HEK293T (cell line): Measurements from ENCODE around the gene THTPA.

Source experiments
- CTCF ChIA-PET: fragments of 350-600 bp; formaldehyde crosslinking; extraction: SDS; loops from one replicate; lab custom pipeline; 2021; ENCODE audit warnings: antibody characterized with exemption, inconsistent platforms; lab: Yijun Ruan, JAX
- POLR2A ChIA-PET: fragments of 350-600 bp; formaldehyde crosslinking; extraction: SDS; loops from one replicate; lab custom pipeline; 2020; ENCODE audit warnings: antibody characterized with exemption, inconsistent platforms; lab: Yijun Ruan, JAX
- DNase-seq: peaks from one replicate; pipeline ENCODE4 v3.0.0; 2012; ENCODE audit warnings: mixed read lengths; ENCODE audit errors: extremely low spot score
- ARNT ChIP-seq: fragments of 450-650 bp; IDR thresholded peaks from 2 replicates; pipeline ENCODE4 v1.6.1; 2017; ENCODE audit warnings: mild to moderate bottlenecking
- BHLHE40 ChIP-seq: fragments of 450-650 bp; IDR thresholded peaks from 2 replicates; pipeline ENCODE4 v1.6.1; 2016; ENCODE audit warnings: mild to moderate bottlenecking, moderate library complexity, borderline replicate concordance
- CTBP1 ChIP-seq: fragments of 450-650 bp; IDR thresholded peaks from 2 replicates; pipeline ENCODE4 v1.6.1; 2016; ENCODE audit warnings: borderline replicate concordance
- ELF4 ChIP-seq: fragments of 450-650 bp; IDR thresholded peaks from 2 replicates; pipeline ENCODE4 v1.6.1; 2017; ENCODE audit warnings: antibody characterized with exemption
- FOXA1 ChIP-seq: fragments of 450-650 bp; IDR thresholded peaks from 2 replicates; pipeline ENCODE4 v1.6.1; 2016; ENCODE audit warnings: mild to moderate bottlenecking
- FOXK2 ChIP-seq: fragments of 450-650 bp; IDR thresholded peaks from 2 replicates; pipeline ENCODE4 v1.6.1; 2016; ENCODE audit warnings: mild to moderate bottlenecking
- FOXM1 ChIP-seq: fragments of 450-650 bp; IDR thresholded peaks from 2 replicates; pipeline ENCODE4 v1.6.1; 2017; ENCODE audit warnings: mild to moderate bottlenecking, borderline replicate concordance
- HDGF ChIP-seq: fragments of 450-650 bp; IDR thresholded peaks from 2 replicates; pipeline ENCODE4 v1.6.1; 2017; ENCODE audit warnings: antibody characterized with exemption, borderline replicate concordance
- L3MBTL2 ChIP-seq: fragments of 450-650 bp; conservative IDR thresholded peaks from 2 replicates; pipeline ENCODE4 v1.6.1; 2016; ENCODE audit warnings: mild to moderate bottlenecking
- LEF1 ChIP-seq: fragments of 450-650 bp; IDR thresholded peaks from 2 replicates; pipeline ENCODE4 v1.6.1; 2017; ENCODE audit warnings: mild to moderate bottlenecking, borderline replicate concordance
- NFRKB ChIP-seq: fragments of 450-650 bp; IDR thresholded peaks from 2 replicates; pipeline ENCODE4 v1.6.1; 2016; ENCODE audit warnings: mild to moderate bottlenecking, moderate library complexity
- SP1 ChIP-seq: fragments of 450-650 bp; IDR thresholded peaks from 2 replicates; pipeline ENCODE4 v1.6.1; 2017
- SUZ12 ChIP-seq: fragments of 450-650 bp; IDR thresholded peaks from 2 replicates; pipeline ENCODE4 v1.6.1; 2016; ENCODE audit warnings: mild to moderate bottlenecking
- TARDBP ChIP-seq: fragments of 450-650 bp; IDR thresholded peaks from 2 replicates; pipeline ENCODE4 v1.6.1; 2016
- ZNF384 ChIP-seq: fragments of 450-650 bp; IDR thresholded peaks from 2 replicates; pipeline ENCODE4 v1.6.1; 2016
- TF ChIP-seq, protein P1 (sequence below): fragments of 450-650 bp; IDR thresholded peaks from 2 replicates; pipeline ENCODE4 v1.6.1; 2016

Gene THTPA

DNA sequence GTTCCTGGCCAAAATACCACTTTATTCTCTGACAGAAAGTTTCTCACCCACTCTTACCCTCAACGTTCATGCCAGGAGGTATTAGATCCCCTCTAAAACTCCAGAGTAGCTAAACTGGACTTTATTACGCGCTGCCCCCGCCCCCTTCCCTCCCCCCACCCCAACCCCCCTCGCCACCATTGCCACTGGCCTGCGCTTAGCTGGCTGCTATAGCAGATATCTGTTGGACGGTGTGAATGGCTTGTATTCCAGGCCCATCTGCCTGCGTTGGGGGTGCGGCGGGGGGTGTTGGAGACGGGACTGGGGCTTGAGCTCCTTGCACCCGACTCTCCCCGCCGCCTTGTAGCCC lies 564 bp upstream of the THTPA start:
- no peak for DNase-seq
- ChIA-PET CTCF (interaction anchor here (0.7 to 1.5 kb wide), 4 partner anchors 18 to 77 kb away, joined by 3 to 4 read pairs (median 3); no protein-coding TSS in a partner anchor), POLR2A (interaction anchor here (0.5 to 2.3 kb wide), 12 partner anchors 11 to 378 kb away, joined by 3 to 10 read pairs (median 4); partner anchors contain the start of genes AP1G2 and PABPN1)
- TF ChIP-seq CTBP1 (no peak), SUZ12 (no peak), FOXK2 (no peak), FOXM1 (no peak), HDGF (no peak), BHLHE40 (no peak), L3MBTL2 (no peak), LEF1 (no peak), ZNF384 (no peak), NFRKB (no peak), FOXA1 (no peak), TARDBP (no peak)

DNA sequence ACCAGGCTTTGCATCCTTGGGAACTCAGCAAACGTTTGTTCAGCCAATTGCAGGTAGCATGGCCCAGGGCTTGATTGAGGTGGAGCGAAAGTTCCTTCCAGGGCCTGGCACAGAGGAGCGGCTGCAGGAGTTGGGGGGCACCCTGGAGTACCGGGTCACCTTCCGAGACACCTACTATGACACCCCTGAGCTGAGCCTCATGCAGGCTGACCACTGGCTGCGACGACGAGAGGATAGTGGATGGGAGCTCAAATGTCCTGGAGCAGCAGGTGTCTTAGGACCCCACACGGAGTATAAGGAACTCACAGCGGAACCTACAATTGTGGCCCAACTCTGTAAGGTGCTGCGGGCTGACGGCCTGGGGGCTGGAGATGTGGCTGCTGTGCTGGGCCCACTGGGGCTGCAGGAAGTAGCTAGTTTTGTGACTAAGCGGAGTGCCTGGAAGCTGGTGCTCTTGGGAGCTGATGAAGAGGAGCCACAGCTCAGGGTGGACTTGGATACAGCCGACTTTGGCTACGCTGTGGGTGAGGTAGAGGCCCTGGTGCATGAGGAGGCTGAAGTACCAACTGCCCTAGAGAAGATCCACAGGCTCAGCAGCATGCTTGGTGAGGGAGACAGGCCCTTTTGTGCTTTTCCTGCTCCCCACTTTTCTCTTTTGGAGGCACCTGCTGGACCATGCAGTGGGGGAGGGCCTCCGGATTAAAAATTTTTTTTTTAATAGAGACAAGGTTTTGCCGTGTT lies 799 bp downstream of the THTPA start:
- TF ChIP-seq LEF1 (no peak), SP1 (no peak), TARDBP (no peak), ZNF384 (no peak), FOXM1 (no peak), FOXK2 (no peak), ELF4 (no peak), SUZ12 (no peak), NFRKB (no peak), L3MBTL2 (no peak), CTBP1 (no peak), ARNT (no peak), HDGF (no peak), FOXA1 (no peak)
- no peak for DNase-seq
- CTCF ChIA-PET: interaction anchor here (0.8 to 2.4 kb wide), 2 partner anchors 73 to 78 kb away, joined by 4 to 11 read pairs; no protein-coding TSS in a partner anchor
- POLR2A ChIA-PET: interaction anchor here (0.8 to 2.3 kb wide), 6 partner anchors 9 to 80 kb away, joined by 3 to 10 read pairs (median 3); no protein-coding TSS in a partner anchor

DNA sequence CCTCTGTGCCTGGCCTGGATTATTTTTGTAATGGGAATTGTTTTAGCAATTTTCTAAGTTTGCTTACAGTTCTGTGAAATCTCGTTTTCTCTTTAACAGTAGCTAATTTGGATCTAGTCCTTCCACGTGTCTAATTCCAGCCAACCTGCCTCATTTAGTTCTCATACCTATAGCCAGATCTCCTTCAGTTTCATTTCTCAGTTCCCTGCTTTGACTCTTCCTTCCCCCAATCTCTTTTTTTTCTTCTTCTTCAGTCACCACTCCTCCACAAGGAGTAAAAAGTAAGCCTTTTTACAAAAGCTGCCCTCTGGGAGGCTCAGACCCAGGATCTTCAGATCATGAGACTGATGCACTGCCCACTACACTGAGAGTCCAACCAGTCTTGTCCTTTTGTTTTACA lies 1.4 kb downstream of the THTPA start:
- ChIA-PET CTCF (interaction anchor here (2.4 kb wide), 1 partner anchor 73 kb away, joined by 11 read pairs; no protein-coding TSS in a partner anchor), POLR2A (interaction anchor here (0.8 to 2.3 kb wide), 8 partner anchors 10 to 463 kb away, joined by 3 to 10 read pairs (median 3); partner anchors contain the start of gene ACIN1)
- no peak for DNase-seq
- TF ChIP-seq ZNF384 (no peak), L3MBTL2 (no peak), HDGF (no peak), TARDBP (no peak), CTBP1 (no peak)

DNA sequence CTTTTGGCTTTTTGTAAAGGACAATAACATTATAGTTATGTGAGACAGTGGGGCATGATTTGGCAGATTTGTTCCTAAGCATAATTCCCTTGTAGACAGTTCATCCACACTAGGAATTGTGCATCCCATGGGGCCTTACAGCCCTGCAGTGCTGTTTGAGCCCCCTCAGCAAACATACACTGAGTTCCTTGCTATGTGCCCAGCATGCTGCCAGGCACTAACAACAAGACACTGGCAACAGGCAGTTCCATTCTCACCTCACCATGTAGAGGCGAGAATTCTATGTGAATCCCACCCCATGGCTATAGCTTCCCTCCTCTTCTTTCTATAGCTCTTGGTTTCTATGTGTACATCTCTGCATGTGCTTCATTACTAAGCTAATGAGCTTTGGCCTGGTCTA lies 1.9 kb downstream of the THTPA start:
- TF ChIP-seq FOXM1 (no peak), SP1 (no peak), HDGF (no peak), ELF4 (no peak), ZNF384 (no peak), TARDBP (no peak), LEF1 (no peak), FOXK2 (no peak), CTBP1 (no peak), FOXA1 (no peak), L3MBTL2 (no peak), ARNT (no peak), BHLHE40 (no peak), NFRKB (no peak), SUZ12 (no peak)
- TF ChIP-seq, protein P1, sequence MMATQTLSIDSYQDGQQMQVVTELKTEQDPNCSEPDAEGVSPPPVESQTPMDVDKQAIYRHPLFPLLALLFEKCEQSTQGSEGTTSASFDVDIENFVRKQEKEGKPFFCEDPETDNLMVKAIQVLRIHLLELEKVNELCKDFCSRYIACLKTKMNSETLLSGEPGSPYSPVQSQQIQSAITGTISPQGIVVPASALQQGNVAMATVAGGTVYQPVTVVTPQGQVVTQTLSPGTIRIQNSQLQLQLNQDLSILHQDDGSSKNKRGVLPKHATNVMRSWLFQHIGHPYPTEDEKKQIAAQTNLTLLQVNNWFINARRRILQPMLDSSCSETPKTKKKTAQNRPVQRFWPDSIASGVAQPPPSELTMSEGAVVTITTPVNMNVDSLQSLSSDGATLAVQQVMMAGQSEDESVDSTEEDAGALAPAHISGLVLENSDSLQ: no peak
- CTCF ChIA-PET: interaction anchor here (2.4 to 4.3 kb wide), 2 partner anchors 74 to 81 kb away, joined by 11 to 53 read pairs; no protein-coding TSS in a partner anchor
- DNase-seq: no peak
- POLR2A ChIA-PET: interaction anchor here (0.9 to 1.7 kb wide), 4 partner anchors 10 to 463 kb away, joined by 3 to 6 read pairs (median 4); partner anchors contain the start of gene ACIN1

DNA sequence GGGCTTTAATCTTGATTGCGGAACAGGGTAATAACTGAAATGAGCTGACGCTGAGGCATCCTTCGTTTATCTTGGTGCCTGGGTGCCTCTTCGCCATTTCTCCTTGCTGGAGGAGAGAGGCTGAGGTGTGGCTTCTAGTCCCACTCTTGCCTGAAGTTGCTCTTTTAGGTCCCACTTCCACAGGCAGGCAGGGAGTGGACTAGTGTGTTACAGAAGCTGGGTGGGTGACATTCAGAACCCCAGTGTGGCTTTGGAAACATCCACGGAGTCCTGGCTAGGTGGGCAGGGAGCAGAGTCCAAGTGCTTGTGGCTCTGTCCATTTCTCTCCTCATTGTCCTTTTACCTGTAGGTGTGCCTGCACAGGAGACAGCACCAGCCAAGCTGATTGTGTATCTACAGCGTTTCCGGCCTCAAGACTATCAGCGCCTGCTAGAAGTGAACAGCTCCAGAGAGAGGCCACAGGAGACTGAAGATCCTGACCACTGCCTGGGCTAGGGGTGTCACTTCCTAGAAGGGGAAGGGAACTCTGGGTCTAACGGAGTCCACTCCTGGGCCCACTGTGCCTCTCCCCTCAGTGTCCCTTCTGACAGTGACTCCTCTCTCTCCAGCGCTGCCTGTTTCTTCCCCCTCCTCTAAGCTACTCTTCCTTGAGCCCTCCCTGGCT lies 2.4 kb downstream of the THTPA start:
- ChIA-PET CTCF (interaction anchor here (1.2 to 4.3 kb wide), 3 partner anchors 14 to 81 kb away, joined by 5 to 53 read pairs (median 11); no protein-coding TSS in a partner anchor), POLR2A (interaction anchor here (0.9 to 1.7 kb wide), 4 partner anchors 10 to 464 kb away, joined by 3 to 6 read pairs (median 4); partner anchors contain the start of gene ACIN1)
- no peak for DNase-seq
- TF ChIP-seq CTBP1: no peak
- TF ChIP-seq, protein P1: no peak
- TF ChIP-seq TARDBP: no peak
- no peak for TF ChIP-seq ELF4
- no peak for TF ChIP-seq SP1
- TF ChIP-seq FOXA1: no peak
- TF ChIP-seq L3MBTL2: no peak
- no peak for TF ChIP-seq LEF1
- TF ChIP-seq ARNT: no peak
- no peak for TF ChIP-seq NFRKB
- no peak for TF ChIP-seq SUZ12
- TF ChIP-seq FOXM1: no peak
- no peak for TF ChIP-seq FOXK2
- TF ChIP-seq BHLHE40: no peak
- no peak for TF ChIP-seq ZNF384
- TF ChIP-seq HDGF: no peak
